ENCODE data around the gene DRGX. TPM values are rescaled to one million over a fixed set of nuclear protein-coding genes. Genes with fewer than 3 reads are reported as not detected.

Gene DRGX
- total and polyA plus RNA-seq, 10 of the 15 experiments (the other 5 are each of a cell fraction or from before 2014, with no cell fraction given): not detected

DNA sequence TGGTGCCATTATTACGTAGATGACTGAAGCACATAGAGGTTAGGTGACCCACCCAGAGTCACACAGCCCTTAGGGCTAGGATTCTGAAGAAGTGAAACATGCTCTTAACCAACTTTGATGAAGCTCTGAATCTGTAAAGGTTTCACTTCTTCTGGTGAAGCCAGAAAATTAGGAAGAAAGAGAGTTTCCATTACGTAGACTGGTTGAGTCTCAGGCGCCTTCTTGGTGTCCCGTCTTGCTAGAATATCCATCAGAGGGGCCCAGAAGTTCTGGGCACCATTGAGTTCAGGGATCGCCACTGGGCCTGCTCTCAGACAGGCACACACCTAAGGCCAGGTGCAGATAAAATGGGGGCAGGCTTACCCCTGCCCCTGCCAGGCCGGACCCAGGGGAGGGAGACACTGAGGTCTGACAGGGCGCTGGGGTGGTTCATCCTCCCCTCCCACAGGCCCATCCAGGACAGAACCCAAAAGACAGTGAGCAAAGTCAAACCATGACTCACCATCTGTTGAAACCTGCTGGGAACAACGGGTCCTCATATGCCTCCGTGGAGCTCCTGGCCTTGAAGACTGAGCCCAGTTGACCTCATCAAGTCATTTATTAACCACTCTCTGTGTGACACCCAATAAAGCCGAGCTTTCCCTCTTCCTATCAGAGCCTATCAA lies 33.2 kb downstream of the DRGX start (continued):
- TF ChIP-seq MXI1 (IDR thresholded peaks at IDR 0.05; ENCODE audit: low read depth, low read length): no peak
- TF ChIP-seq, protein P1, sequence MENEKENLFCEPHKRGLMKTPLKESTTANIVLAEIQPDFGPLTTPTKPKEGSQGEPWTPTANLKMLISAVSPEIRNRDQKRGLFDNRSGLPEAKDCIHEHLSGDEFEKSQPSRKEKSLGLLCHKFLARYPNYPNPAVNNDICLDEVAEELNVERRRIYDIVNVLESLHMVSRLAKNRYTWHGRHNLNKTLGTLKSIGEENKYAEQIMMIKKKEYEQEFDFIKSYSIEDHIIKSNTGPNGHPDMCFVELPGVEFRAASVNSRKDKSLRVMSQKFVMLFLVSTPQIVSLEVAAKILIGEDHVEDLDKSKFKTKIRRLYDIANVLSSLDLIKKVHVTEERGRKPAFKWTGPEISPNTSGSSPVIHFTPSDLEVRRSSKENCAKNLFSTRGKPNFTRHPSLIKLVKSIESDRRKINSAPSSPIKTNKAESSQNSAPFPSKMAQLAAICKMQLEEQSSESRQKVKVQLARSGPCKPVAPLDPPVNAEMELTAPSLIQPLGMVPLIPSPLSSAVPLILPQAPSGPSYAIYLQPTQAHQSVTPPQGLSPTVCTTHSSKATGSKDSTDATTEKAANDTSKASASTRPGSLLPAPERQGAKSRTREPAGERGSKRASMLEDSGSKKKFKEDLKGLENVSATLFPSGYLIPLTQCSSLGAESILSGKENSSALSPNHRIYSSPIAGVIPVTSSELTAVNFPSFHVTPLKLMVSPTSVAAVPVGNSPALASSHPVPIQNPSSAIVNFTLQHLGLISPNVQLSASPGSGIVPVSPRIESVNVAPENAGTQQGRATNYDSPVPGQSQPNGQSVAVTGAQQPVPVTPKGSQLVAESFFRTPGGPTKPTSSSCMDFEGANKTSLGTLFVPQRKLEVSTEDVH (IDR thresholded peaks at IDR 0.05; ENCODE audit: low read depth, partially characterized antibody): no peak
- 0 out of 2 replicates have a peak, but pooled peaks have one; percentile 54 for TF ChIP-seq NFXL1 (IDR thresholded peaks at IDR 0.05; ENCODE audit: borderline replicate concordance)
- no peak for TF ChIP-seq SMC3 (IDR thresholded peaks at IDR 0.05; ENCODE audit: borderline replicate concordance, low read length)
- no peak for TF ChIP-seq ESRRA (IDR thresholded peaks at IDR 0.05; ENCODE audit: low read length)
- 0 out of 2 replicates have a peak, but pooled peaks have one; percentile 17 for TF ChIP-seq CREB1 (IDR thresholded peaks at IDR 0.05; ENCODE audit: low read depth)
- no peak for TF ChIP-seq RFX5 (IDR thresholded peaks at IDR 0.05; ENCODE audit: low read depth, low read length)
- no peak for TF ChIP-seq BHLHE40 (IDR thresholded peaks at IDR 0.05; ENCODE audit: borderline replicate concordance in 1 of 2, low read depth in 2 of 2, low read length in 1 of 2)
- TF ChIP-seq MYB (IDR thresholded peaks at IDR 0.05; ENCODE audit: borderline replicate concordance, low read depth, low read length): no peak
- TF ChIP-seq SUZ12 (IDR thresholded peaks at IDR 0.05; ENCODE audit: unreplicated experiment): no peak
- no peak for TF ChIP-seq HDAC2 (IDR thresholded peaks at IDR 0.05)
- no peak for TF ChIP-seq SP1 (IDR thresholded peaks at IDR 0.05; ENCODE audit: low read depth, low read length)
- TF ChIP-seq TBL1XR1 (IDR thresholded peaks at IDR 0.05; ENCODE audit: low read depth, low read length): no peak
- TF ChIP-seq, protein P2, sequence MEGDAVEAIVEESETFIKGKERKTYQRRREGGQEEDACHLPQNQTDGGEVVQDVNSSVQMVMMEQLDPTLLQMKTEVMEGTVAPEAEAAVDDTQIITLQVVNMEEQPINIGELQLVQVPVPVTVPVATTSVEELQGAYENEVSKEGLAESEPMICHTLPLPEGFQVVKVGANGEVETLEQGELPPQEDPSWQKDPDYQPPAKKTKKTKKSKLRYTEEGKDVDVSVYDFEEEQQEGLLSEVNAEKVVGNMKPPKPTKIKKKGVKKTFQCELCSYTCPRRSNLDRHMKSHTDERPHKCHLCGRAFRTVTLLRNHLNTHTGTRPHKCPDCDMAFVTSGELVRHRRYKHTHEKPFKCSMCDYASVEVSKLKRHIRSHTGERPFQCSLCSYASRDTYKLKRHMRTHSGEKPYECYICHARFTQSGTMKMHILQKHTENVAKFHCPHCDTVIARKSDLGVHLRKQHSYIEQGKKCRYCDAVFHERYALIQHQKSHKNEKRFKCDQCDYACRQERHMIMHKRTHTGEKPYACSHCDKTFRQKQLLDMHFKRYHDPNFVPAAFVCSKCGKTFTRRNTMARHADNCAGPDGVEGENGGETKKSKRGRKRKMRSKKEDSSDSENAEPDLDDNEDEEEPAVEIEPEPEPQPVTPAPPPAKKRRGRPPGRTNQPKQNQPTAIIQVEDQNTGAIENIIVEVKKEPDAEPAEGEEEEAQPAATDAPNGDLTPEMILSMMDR (IDR thresholded peaks at IDR 0.05 in 2 of 3, conservative IDR thresholded peaks at IDR 0.05 in 1 of 3; ENCODE audit: control insufficient read depth in 2 of 3, extremely low read depth in 1 of 3, insufficient read depth in 1 of 3, low read depth in 3 of 3, low read length in 3 of 3): no peak
- TF ChIP-seq, protein P3, sequence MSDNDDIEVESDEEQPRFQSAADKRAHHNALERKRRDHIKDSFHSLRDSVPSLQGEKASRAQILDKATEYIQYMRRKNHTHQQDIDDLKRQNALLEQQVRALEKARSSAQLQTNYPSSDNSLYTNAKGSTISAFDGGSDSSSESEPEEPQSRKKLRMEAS (IDR thresholded peaks at IDR 0.05; ENCODE audit: low read depth, low read length): no peak
- TF ChIP-seq POLR2AphosphoS5 (IDR thresholded peaks at IDR 0.05; ENCODE audit: low read length): no peak
- TF ChIP-seq, protein P4, sequence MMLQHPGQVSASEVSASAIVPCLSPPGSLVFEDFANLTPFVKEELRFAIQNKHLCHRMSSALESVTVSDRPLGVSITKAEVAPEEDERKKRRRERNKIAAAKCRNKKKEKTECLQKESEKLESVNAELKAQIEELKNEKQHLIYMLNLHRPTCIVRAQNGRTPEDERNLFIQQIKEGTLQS (IDR thresholded peaks at IDR 0.05; ENCODE audit: borderline replicate concordance, extremely low read depth, low read depth, low read length): no peak
- TF ChIP-seq SMARCA5 (IDR thresholded peaks at IDR 0.05): peak; percentile 27
- TF ChIP-seq SIN3A (IDR thresholded peaks at IDR 0.05; ENCODE audit: low read depth, low read length): no peak
- TF ChIP-seq RELA (IDR thresholded peaks at IDR 0.05; ENCODE audit: borderline replicate concordance, partially characterized antibody): no peak
- TF ChIP-seq, protein P5, sequence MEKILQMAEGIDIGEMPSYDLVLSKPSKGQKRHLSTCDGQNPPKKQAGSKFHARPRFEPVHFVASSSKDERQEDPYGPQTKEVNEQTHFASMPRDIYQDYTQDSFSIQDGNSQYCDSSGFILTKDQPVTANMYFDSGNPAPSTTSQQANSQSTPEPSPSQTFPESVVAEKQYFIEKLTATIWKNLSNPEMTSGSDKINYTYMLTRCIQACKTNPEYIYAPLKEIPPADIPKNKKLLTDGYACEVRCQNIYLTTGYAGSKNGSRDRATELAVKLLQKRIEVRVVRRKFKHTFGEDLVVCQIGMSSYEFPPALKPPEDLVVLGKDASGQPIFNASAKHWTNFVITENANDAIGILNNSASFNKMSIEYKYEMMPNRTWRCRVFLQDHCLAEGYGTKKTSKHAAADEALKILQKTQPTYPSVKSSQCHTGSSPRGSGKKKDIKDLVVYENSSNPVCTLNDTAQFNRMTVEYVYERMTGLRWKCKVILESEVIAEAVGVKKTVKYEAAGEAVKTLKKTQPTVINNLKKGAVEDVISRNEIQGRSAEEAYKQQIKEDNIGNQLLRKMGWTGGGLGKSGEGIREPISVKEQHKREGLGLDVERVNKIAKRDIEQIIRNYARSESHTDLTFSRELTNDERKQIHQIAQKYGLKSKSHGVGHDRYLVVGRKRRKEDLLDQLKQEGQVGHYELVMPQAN (conservative IDR thresholded peaks at IDR 0.05): no peak
- no peak for TF ChIP-seq NFIC (IDR thresholded peaks at IDR 0.05; ENCODE audit: low read depth, low read length)
- no peak for TF ChIP-seq ZNF274 (IDR thresholded peaks at IDR 0.05; ENCODE audit: insufficient read depth, insufficient read length)

Data from GM12878 (cell line).